H4 (cell line): Measurements from ENCODE around the gene MYH9. TPM values are rescaled to one million over a fixed set of nuclear protein-coding genes. Genes with fewer than 3 reads are reported as not detected.

Source experiments
- DNase-seq: peaks from one replicate; pipeline ENCODE4 v3.0.0-alpha.2; 2015; ENCODE audit warnings: low spot score
- total RNA-seq: library from RNA; depleted of rRNA; stranded (reverse); fragments of >200 nt; shearing (Covaris generic); gene quantifications from 2 replicates; pipeline ENCODE4 v1.2.3, GENCODE V29; 2014; rRNA removed

The MYH9 gene
- total RNA-seq, 1 experiment from 2014 or later = 82.9 TPM

DNA sequence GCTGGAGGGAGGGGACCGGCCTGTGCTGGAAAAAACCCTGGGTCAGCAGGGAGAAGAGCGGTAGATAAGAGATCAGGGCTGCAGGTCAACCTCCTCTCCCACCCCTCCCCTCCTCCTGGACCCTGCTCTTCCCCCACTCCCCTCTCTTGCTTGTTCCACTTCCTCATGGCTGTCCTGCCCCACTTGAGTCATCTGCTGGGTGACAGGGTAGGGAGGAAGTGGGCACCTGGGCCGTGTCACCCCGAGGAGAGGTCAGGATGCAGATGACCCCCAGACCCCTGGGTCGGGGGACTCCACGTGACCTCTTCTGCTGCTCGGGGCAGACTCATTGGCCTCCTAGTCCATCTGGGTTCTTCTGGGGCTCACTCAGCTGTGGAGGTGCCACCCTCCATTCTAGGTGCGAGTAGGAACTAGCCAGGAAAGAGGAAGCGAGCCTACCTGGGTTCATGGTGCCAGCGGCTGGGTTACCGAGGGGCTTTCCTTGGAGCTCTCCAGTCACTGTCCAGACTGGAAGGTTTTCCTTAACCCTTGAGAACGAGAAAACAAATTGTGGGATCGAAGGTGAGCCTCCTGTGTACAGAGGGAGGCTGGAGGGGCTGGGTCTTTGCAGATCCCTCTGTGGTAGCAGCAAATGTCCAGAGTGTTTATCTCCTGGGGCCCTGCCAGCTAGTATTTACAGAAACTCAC, 154.9 kb downstream of the MYH9 start:
- no peak for DNase-seq

Other genes with a start within 250 kb of the MYH9 start
- gene APOL3, start 227.2 kb downstream of the MYH9 start, total RNA-seq = 7.2 and 9.4 TPM in 2 replicates
- gene APOL4, start 186.2 kb downstream of the MYH9 start, total RNA-seq = 2.7 and 3.6 TPM in 2 replicates
- 31.6 and 44.0 TPM in 2 replicates for gene APOL2, start 148.4 kb downstream of the MYH9 start, total RNA-seq
- gene APOL1, start 134.8 kb downstream of the MYH9 start, total RNA-seq = 27.5 and 33.3 TPM in 2 replicates
- gene TXN2, start 93.7 kb upstream of the MYH9 start, total RNA-seq = 13.6 and 15.6 TPM in 2 replicates
- 17.8 and 21.6 TPM in 2 replicates for gene FOXRED2, start 119.1 kb upstream of the MYH9 start, total RNA-seq
- 320 and 353 TPM in 2 replicates for gene EIF3D, start 141.2 kb upstream of the MYH9 start, total RNA-seq